ENCODE results near the gene CILP2.
A peak's percentile ranks its signal among the peaks of the same experiment; 100 is the strongest.

The CILP2 gene

GRCh38 chr19:19506592-19506991 is 31.5 kb upstream of the CILP2 start:
- DNase-seq, result no peak

DNA sequence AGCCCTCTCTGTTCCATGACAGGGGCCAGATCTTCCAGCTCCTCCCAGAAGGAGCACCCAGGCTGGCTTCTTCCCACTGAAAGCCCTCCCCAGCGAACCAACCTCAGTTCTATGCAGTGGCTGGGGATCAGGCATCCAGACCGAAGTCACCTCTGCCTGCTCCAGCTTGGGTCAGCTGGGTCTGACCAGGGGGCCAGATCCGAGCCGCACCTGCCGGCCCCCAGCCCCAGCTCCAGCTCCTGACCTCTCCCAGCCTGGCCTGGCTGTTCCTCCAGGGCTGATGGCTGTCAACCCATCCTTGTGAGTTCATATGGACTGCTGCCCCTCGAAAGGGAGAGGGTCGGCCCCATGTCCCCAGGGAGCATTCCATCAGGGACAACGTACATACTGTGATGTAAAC is 30.7 kb upstream of the CILP2 start:
- DNase-seq, result no peak

- DNase-seq, result no peak
These were observed 29.8 kb upstream of the CILP2 start for GRCh38 chr19:19508217-19508616.

- no peak for DNase-seq
These were observed 27.6 kb upstream of the CILP2 start for GRCh38 chr19:19510432-19510831.

DNA sequence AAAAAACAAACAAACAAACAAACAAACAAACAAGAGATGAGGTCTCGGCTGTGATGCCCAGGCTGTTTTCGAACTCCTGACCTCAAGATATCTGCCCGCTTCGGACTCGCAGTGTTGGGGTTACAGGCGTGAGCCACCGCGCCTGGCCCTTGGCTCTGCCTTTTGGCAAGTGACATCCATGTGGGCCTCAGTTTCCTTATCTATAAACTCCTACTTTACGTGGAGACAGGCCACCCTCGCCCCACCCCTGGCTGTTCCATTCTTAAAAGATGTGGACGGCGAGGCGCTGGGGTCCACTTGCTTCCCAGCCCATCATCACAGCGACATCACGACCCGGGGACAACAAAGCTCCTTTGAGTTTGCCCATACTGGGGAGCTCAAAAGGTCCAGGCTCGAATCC is 24.4 kb upstream of the CILP2 start:
- DNase-seq, result no peak

DNA sequence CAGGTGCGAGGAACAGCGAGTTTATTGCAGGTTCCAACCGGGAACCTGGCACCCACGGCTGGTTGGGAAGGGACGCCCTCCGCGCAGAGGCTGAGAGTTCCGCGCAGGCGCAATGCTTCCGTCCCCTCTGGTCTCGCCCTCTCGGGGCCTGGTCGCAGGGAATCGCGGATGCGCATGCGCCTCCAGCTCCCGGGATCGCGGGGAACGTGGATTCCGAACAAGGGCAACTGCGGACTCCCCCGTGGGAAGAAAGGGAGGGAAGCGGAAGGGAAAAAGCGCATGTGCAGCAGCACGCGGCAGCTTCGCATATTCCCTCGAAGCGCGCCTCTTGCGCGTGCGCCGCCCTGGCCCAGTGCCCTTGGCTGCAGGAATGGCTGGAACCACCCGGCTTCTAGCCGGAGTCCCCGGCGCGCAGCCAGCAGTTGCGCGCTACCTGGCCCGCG is 23.8 kb upstream of the CILP2 start:
- no peak for DNase-seq

DNA sequence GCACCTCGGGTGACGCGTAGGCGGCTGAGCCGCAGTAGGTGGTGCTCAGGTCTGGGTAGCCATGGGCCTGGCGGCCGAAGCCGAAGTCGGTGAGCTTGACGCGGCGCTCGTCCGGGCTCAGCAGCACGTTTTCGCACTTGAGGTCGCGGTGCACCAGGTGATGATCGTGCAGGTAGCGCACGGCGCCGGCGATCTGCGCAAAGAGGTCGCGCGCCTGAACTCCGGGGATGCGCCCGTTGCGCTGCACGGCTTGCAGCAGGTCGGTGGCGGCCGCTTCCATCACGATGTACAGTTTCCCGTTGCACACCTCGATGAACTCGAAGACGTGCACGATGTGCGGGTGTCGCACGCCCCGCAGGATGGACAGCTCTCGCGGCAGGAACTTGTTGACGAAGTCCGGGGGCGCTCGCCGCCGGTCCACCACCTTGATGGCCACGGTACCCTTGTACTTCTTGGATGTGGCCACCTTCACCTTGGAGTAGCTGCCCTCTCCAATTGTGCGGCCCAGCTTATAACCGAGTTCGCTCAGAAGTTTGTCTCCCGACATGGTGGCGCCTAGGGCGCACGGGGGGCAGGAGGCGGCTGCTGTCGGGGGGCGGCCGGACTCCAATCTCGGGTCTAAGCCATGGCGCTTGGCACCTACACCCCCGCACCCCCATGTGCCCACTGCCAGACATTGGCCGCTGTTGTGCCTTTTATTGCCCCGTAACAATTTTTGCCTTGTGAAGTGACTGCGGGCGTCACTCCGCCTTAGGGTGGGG is 23.0 kb upstream of the CILP2 start, which contains the start of gene TSSK6:
Gene TSSK6 (minus strand): TSS at position 668 of the 761 bp plus-strand sequence. CDS start 121 bp downstream, at position 547.
- no peak for DNase-seq

- peak; percentile 96 to 97 for DNase-seq
These were observed 22.2 kb upstream of the CILP2 start, which contains the start of gene NDUFA13 for GRCh38 chr19:19515642-19516519. Gene NDUFA13 (plus strand): TSS chr19:19516225. CDS start chr19:19516239, 14 bp downstream.

DNA sequence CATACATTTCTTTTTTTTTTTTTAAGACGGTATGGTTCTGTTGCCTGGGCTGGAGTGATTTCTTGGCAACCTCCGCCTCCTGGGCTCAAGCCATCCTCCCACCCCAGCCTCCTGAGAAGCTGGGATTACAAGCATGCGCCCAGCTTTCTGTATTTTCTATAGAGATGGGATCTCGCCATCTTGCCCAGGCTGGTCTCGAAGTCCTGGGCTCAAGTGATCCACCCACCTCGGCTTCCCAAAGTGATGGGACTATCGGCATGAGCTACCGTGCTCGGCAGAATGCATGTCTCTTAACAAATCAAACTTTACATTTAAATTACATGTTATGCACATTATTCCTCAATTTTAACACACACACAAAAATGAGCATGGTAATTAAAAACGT is 20.8 kb upstream of the CILP2 start:
- DNase-seq, result no peak

GRCh38 chr19:19520989-19521388 is 17.1 kb upstream of the CILP2 start:
- no peak for DNase-seq

DNA sequence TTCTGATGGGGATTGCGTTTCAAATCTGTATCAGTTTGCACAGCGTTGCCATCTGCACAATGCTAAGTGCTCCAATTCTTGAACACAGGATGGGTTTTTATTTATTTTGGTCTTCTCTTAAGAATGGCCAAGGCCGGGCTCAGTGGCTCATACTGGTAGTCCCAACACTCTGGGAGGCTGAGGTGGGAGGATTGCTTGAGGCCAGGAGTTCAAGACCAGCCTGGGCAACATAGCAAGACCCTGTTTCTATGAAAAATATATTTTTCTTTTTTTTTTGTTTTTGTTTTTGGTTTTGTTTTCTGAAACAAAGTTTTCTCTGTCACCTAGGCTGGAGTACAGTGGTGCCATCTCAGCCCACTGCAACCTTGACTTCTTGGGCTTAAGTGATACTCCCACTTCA is 14.9 kb upstream of the CILP2 start:
- DNase-seq, result no peak

DNA sequence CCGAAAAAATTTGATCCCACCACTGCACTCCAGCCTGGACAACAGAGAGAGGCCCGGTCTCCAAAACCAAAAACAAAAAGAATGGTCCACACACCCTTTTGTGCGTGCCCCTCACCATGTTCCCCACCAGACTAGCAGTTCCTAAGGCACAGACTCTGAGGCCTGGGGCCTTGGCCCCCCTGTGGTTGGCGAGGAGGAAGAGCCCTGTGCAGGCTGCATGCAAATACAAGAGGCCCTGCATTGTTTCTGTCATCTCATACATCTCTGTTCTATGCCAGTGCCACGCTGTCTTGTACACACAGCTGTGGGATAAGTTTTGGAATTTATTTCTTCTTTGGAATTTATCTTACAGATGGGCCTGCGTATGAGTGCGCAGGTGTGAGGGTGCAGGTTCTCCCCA is 14.0 kb upstream of the CILP2 start:
- DNase-seq, result no peak

- no peak for DNase-seq
These were observed 12.3 kb upstream of the CILP2 start for GRCh38 chr19:19525611-19526380.

- no peak for DNase-seq
These were observed 11.3 kb upstream of the CILP2 start for GRCh38 chr19:19526581-19527370.

DNA sequence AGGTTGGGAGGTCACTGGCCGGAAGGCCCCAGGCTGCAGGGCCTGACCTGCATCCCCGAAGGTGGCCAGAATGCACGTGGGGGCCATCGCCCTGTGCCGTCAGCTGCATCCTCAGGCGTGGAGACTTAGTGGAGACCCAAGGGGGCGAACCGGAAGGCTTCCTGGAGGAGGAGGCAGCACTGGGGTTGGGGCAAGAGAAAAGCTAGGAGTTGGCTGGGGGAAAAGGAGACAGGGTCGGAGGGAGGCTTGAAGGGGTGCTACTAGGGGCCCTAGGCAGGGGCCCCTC is 10.8 kb upstream of the CILP2 start:
- no peak for DNase-seq

- DNase-seq, result no peak
These were observed 10.1 kb upstream of the CILP2 start for GRCh38 chr19:19527674-19528625.

GRCh38 chr19:19528721-19529490 is 9.2 kb upstream of the CILP2 start, which contains the start of gene YJEFN3:
Gene YJEFN3 (plus strand): TSS chr19:19528911. CDS start chr19:19528933, 22 bp downstream.
- no peak for DNase-seq

DNA sequence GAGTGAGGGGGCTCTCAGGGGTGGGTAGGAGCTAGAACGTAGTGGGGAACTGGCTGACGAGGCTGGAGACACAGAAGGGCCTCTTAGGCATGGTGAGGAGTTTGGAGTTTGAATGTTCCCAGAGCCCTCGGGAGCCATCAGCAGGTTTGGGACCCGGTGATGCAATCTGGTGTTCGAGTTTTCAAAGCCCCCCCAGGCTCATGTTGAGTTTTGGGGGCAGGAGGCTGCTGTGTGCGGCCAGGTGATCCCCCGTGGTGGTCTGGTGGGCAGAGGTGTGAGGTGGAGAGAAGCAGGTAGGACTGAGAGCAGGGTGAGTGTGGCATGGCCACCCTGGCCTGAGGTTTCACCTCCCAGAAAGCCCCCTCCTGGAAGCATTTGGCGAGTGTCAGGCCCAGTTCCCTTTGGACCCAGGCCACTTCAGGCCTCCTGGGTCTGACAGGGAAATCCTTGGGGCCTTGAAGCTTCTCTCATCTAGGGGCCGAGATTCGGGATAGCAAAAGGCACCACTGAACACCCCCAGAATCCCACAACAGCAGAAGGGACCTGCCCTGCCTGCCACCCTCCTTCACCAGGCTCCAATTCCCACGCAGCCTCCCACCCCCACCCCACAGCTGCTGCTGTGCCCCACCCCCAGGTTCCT is 8.2 kb upstream of the CILP2 start:
- DNase-seq, result no peak

DNA sequence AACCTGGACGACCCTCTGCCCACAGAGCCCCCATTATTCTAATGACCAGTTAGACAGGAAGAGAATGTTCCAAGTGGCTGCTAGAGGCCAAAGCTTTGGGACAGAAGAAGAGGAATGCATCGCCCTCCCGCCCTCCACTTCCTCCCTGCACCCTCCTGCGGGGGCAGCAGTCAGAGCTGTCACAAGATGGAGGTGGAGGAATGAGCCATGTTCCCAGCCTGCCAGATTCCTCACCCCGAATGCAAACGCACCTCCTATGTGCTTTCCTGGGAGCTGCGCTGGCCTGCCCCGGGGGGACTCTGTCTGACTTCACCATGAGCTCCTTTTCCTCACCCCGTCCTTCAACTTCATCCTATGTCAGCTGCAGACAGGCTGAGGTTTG is 7.7 kb upstream of the CILP2 start:
- no peak for DNase-seq

GRCh38 chr19:19530889-19531288 is 7.2 kb upstream of the CILP2 start:
- DNase-seq, result no peak
